WTC11 (cell line): Measurements from ENCODE around the gene RPS8. TPM values are rescaled to one million over a fixed set of nuclear protein-coding genes. Genes with fewer than 3 reads are reported as not detected.
A peak's percentile ranks its signal among the peaks of the same experiment; 100 is the strongest.

Experiments used
- CBFB ChIP-seq: sonication (generic); formaldehyde crosslinking; IDR thresholded peaks from 2 replicates; pipeline ENCODE4 v1.8.1; 2022; ENCODE audit warnings: mild to moderate bottlenecking, low read depth, missing genetic modification reagents
- CREB1 ChIP-seq: sonication (generic); formaldehyde crosslinking; IDR thresholded peaks from 2 replicates; pipeline ENCODE4 v1.8.0; 2023; ENCODE audit warnings: mild to moderate bottlenecking, missing genetic modification reagents
- ETV6 ChIP-seq: sonication (generic); formaldehyde crosslinking; IDR thresholded peaks from 2 replicates; pipeline ENCODE4 v1.8.1; 2022; ENCODE audit warnings: mild to moderate bottlenecking, missing genetic modification reagents
- FOXK1 ChIP-seq: sonication (generic); formaldehyde crosslinking; IDR thresholded peaks from 2 replicates; pipeline ENCODE4 v1.8.0; 2022; ENCODE audit warnings: mild to moderate bottlenecking, moderate library complexity, missing genetic modification reagents
- FOXP1 ChIP-seq: sonication (generic); formaldehyde crosslinking; IDR thresholded peaks from 2 replicates; pipeline ENCODE4 v1.8.0; 2022; ENCODE audit warnings: missing genetic modification reagents, mild to moderate bottlenecking, moderate library complexity, borderline replicate concordance
- GABPB1 ChIP-seq: sonication (generic); formaldehyde crosslinking; IDR thresholded peaks from 2 replicates; pipeline ENCODE4 v1.8.1; 2023; ENCODE audit warnings: mild to moderate bottlenecking, missing genetic modification reagents
- GRHL2 ChIP-seq: fragments of 250-450 bp; sonication (Bioruptor Pico); IDR thresholded peaks from 2 replicates; pipeline ENCODE4 v1.8.0; 2022; ENCODE audit warnings: mild to moderate bottlenecking, moderate library complexity; ENCODE audit not compliant: insufficient replicate concordance, severe bottlenecking
- KAT7 ChIP-seq: sonication (generic); formaldehyde crosslinking; IDR thresholded peaks from 2 replicates; pipeline ENCODE4 v1.8.1; 2023; ENCODE audit warnings: missing genetic modification reagents, mild to moderate bottlenecking, borderline replicate concordance
- NR3C1 ChIP-seq: sonication (generic); formaldehyde crosslinking; conservative IDR thresholded peaks from 2 replicates; pipeline ENCODE4 v1.8.1; 2023; ENCODE audit warnings: low read depth, mild to moderate bottlenecking, missing genetic modification reagents
- RELA ChIP-seq: sonication (generic); formaldehyde crosslinking; IDR thresholded peaks from 2 replicates; pipeline ENCODE4 v1.8.1; 2022; ENCODE audit warnings: missing genetic modification reagents, mild to moderate bottlenecking, borderline replicate concordance
- SP1 ChIP-seq: sonication (generic); formaldehyde crosslinking; conservative IDR thresholded peaks from 2 replicates; pipeline ENCODE4 v1.8.1; 2022; ENCODE audit warnings: missing genetic modification reagents
- TEAD4 ChIP-seq: sonication (generic); formaldehyde crosslinking; IDR thresholded peaks from 2 replicates; pipeline ENCODE4 v1.8.0; 2022; ENCODE audit warnings: mild to moderate bottlenecking, missing genetic modification reagents
- ZBTB21 ChIP-seq: sonication (generic); formaldehyde crosslinking; IDR thresholded peaks from 2 replicates; pipeline ENCODE4 v1.8.1; 2023; ENCODE audit warnings: mild to moderate bottlenecking, missing genetic modification reagents, borderline replicate concordance
- ZNF219 ChIP-seq: sonication (generic); formaldehyde crosslinking; IDR thresholded peaks from 2 replicates; pipeline ENCODE4 v1.8.0; 2023; ENCODE audit warnings: missing genetic modification reagents, mild to moderate bottlenecking, borderline replicate concordance
- total RNA-seq: library from RNA; stranded (reverse); gene quantifications from 3 replicates; pipeline ENCODE4 v1.2.3, GENCODE V29; 2021
- TF ChIP-seq, protein P1 (sequence below): sonication (generic); formaldehyde crosslinking; IDR thresholded peaks from 2 replicates; pipeline ENCODE4 v1.8.0; 2023; ENCODE audit warnings: missing genetic modification reagents, mild to moderate bottlenecking, borderline replicate concordance
- TF ChIP-seq, protein P2 (sequence below): fragments of 200-600 bp; IDR thresholded peaks from 2 replicates; pipeline ENCODE4 v1.8.0; 2022; ENCODE audit warnings: antibody characterized with exemption
- TF ChIP-seq, protein P3 (sequence below): sonication (generic); formaldehyde crosslinking; IDR thresholded peaks from 2 replicates; pipeline ENCODE4 v1.8.0; 2022; ENCODE audit warnings: mild to moderate bottlenecking, missing genetic modification reagents
- TF ChIP-seq, protein P4 (sequence below): sonication (generic); formaldehyde crosslinking; IDR thresholded peaks from 2 replicates; pipeline ENCODE4 v1.8.1; 2023; ENCODE audit warnings: mild to moderate bottlenecking, moderate library complexity, missing genetic modification reagents
- TF ChIP-seq, protein P5 (sequence below): sonication (generic); formaldehyde crosslinking; IDR thresholded peaks from 2 replicates; pipeline ENCODE4 v1.8.0; 2022; ENCODE audit warnings: mild to moderate bottlenecking, missing genetic modification reagents
- TF ChIP-seq, protein P6 (sequence below): sonication (generic); formaldehyde crosslinking; IDR thresholded peaks from 2 replicates; pipeline ENCODE4 v1.8.0; 2022; ENCODE audit warnings: missing genetic modification reagents

Gene RPS8
- total RNA-seq, 1 experiment from 2014 or later, result 2,343 TPM

DNA sequence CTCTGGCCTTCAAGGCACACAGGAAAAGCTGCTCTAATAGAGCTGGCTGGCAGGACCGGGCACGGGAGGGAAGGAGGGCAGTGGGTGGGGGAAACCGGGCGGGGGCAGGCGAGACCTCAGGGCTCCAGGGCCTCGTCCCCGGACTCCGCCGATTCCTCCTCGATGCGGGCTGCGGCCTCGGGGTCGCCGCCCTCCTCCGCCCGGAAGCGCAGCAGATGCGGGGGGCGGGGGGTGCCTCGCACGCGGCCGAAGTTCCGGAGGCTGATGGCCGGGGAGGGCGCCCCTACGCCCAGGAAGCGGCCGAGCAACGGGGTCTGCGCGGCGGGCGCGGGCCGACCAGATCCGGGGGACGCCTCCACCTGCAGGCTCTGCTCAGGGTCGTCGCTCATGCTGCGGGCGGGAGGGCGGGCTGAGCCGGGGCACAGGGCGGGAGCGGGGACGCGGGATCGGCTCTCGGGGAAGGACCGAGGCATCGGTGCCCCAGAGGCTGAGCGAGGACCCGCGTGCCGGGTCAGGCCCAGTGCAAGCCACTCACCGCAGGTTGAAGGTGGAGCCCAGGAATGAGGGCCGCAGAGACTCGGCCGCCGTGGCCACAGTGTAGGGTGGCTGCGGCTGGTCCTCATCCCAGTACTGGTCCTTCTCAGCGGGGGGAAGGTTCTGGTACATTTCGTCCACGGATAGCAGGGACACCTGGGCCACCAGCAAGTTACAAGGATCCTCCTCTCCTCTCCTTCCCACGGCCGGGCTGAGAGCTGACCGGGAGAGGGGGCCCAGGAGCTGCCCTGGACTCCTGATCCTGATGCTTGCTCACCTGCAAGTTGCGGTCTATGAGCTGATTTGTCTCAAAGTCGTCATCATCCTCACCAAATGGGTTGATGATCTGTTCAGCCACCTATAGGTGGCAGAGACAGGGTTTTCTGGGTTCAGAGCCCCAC lies 9.0 kb downstream of the RPS8 start (continued):
- TF ChIP-seq RELA (CRISPR knock-in tag), result peak; percentile 67; the same call in 1 of the 2 replicates
- TF ChIP-seq NR3C1 (CRISPR knock-in tag), result peak; percentile 83; the same call in 1 of the 2 replicates
- TF ChIP-seq, protein P1, sequence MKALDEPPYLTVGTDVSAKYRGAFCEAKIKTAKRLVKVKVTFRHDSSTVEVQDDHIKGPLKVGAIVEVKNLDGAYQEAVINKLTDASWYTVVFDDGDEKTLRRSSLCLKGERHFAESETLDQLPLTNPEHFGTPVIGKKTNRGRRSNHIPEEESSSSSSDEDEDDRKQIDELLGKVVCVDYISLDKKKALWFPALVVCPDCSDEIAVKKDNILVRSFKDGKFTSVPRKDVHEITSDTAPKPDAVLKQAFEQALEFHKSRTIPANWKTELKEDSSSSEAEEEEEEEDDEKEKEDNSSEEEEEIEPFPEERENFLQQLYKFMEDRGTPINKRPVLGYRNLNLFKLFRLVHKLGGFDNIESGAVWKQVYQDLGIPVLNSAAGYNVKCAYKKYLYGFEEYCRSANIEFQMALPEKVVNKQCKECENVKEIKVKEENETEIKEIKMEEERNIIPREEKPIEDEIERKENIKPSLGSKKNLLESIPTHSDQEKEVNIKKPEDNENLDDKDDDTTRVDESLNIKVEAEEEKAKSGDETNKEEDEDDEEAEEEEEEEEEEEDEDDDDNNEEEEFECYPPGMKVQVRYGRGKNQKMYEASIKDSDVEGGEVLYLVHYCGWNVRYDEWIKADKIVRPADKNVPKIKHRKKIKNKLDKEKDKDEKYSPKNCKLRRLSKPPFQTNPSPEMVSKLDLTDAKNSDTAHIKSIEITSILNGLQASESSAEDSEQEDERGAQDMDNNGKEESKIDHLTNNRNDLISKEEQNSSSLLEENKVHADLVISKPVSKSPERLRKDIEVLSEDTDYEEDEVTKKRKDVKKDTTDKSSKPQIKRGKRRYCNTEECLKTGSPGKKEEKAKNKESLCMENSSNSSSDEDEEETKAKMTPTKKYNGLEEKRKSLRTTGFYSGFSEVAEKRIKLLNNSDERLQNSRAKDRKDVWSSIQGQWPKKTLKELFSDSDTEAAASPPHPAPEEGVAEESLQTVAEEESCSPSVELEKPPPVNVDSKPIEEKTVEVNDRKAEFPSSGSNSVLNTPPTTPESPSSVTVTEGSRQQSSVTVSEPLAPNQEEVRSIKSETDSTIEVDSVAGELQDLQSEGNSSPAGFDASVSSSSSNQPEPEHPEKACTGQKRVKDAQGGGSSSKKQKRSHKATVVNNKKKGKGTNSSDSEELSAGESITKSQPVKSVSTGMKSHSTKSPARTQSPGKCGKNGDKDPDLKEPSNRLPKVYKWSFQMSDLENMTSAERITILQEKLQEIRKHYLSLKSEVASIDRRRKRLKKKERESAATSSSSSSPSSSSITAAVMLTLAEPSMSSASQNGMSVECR, result 0 out of 2 replicates have a peak, but pooled peaks have one; percentile 29
- TF ChIP-seq, protein P2, sequence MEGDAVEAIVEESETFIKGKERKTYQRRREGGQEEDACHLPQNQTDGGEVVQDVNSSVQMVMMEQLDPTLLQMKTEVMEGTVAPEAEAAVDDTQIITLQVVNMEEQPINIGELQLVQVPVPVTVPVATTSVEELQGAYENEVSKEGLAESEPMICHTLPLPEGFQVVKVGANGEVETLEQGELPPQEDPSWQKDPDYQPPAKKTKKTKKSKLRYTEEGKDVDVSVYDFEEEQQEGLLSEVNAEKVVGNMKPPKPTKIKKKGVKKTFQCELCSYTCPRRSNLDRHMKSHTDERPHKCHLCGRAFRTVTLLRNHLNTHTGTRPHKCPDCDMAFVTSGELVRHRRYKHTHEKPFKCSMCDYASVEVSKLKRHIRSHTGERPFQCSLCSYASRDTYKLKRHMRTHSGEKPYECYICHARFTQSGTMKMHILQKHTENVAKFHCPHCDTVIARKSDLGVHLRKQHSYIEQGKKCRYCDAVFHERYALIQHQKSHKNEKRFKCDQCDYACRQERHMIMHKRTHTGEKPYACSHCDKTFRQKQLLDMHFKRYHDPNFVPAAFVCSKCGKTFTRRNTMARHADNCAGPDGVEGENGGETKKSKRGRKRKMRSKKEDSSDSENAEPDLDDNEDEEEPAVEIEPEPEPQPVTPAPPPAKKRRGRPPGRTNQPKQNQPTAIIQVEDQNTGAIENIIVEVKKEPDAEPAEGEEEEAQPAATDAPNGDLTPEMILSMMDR, result 0 out of 2 replicates have a peak, but pooled peaks have one; percentile 16
- 0 out of 2 replicates have a peak, but pooled peaks have one; percentile 40 for TF ChIP-seq ZNF219
- peak; percentile 94; the same call in 1 of the 2 replicates for TF ChIP-seq CBFB (CRISPR knock-in tag)
- TF ChIP-seq GRHL2 (CRISPR knock-in tag), result no peak
- TF ChIP-seq, protein P3, sequence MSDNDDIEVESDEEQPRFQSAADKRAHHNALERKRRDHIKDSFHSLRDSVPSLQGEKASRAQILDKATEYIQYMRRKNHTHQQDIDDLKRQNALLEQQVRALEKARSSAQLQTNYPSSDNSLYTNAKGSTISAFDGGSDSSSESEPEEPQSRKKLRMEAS (CRISPR knock-in tag), result peak; percentile 95
- no peak for TF ChIP-seq CREB1
- TF ChIP-seq ETV6 (CRISPR knock-in tag), result 0 out of 2 replicates have a peak, but pooled peaks have one; percentile 44
- TF ChIP-seq, protein P4, sequence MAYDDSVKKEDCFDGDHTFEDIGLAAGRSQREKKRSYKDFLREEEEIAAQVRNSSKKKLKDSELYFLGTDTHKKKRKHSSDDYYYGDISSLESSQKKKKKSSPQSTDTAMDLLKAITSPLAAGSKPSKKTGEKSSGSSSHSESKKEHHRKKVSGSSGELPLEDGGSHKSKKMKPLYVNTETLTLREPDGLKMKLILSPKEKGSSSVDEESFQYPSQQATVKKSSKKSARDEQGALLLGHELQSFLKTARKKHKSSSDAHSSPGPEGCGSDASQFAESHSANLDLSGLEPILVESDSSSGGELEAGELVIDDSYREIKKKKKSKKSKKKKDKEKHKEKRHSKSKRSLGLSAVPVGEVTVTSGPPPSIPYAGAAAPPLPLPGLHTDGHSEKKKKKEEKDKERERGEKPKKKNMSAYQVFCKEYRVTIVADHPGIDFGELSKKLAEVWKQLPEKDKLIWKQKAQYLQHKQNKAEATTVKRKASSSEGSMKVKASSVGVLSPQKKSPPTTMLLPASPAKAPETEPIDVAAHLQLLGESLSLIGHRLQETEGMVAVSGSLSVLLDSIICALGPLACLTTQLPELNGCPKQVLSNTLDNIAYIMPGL (CRISPR knock-in tag), result peak; percentile 58; the same call in 1 of the 2 replicates
- TF ChIP-seq TEAD4, result 0 out of 2 replicates have a peak, but pooled peaks have one; percentile 36
- TF ChIP-seq, protein P5, sequence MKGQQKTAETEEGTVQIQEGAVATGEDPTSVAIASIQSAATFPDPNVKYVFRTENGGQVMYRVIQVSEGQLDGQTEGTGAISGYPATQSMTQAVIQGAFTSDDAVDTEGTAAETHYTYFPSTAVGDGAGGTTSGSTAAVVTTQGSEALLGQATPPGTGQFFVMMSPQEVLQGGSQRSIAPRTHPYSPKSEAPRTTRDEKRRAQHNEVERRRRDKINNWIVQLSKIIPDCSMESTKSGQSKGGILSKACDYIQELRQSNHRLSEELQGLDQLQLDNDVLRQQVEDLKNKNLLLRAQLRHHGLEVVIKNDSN (CRISPR knock-in tag), result peak; percentile 23; the same call in 1 of the 2 replicates
- TF ChIP-seq SP1 (CRISPR knock-in tag), result 0 out of 2 replicates have a peak, but pooled peaks have one; percentile 49
- TF ChIP-seq, protein P6, sequence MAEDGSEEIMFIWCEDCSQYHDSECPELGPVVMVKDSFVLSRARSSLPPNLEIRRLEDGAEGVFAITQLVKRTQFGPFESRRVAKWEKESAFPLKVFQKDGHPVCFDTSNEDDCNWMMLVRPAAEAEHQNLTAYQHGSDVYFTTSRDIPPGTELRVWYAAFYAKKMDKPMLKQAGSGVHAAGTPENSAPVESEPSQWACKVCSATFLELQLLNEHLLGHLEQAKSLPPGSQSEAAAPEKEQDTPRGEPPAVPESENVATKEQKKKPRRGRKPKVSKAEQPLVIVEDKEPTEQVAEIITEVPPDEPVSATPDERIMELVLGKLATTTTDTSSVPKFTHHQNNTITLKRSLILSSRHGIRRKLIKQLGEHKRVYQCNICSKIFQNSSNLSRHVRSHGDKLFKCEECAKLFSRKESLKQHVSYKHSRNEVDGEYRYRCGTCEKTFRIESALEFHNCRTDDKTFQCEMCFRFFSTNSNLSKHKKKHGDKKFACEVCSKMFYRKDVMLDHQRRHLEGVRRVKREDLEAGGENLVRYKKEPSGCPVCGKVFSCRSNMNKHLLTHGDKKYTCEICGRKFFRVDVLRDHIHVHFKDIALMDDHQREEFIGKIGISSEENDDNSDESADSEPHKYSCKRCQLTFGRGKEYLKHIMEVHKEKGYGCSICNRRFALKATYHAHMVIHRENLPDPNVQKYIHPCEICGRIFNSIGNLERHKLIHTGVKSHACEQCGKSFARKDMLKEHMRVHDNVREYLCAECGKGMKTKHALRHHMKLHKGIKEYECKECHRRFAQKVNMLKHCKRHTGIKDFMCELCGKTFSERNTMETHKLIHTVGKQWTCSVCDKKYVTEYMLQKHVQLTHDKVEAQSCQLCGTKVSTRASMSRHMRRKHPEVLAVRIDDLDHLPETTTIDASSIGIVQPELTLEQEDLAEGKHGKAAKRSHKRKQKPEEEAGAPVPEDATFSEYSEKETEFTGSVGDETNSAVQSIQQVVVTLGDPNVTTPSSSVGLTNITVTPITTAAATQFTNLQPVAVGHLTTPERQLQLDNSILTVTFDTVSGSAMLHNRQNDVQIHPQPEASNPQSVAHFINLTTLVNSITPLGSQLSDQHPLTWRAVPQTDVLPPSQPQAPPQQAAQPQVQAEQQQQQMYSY (CRISPR knock-in tag), result no peak
- peak; percentile 85; the same call in 1 of the 2 replicates for TF ChIP-seq FOXP1 (CRISPR knock-in tag)
- 0 out of 2 replicates have a peak, but pooled peaks have one; percentile 55 for TF ChIP-seq GABPB1 (CRISPR knock-in tag)
- peak; percentile 64; the same call in 1 of the 2 replicates for TF ChIP-seq ZBTB21 (CRISPR knock-in tag)
- TF ChIP-seq FOXK1 (CRISPR knock-in tag), result 0 out of 2 replicates have a peak, but pooled peaks have one; percentile 51
- no peak for TF ChIP-seq KAT7 (CRISPR knock-in tag)
